Progenitor cell of endocrine pancreas (in vitro differentiated cells): ENCODE measurements around the gene NGB. TPM values are rescaled to one million over a fixed set of nuclear protein-coding genes. Genes with fewer than 3 reads are reported as not detected.

Experiments
- DNase-seq: peaks from one replicate; pipeline ENCODE4 v3.0.0; 2021; ENCODE audit warnings: low spot score; ENCODE audit not compliant: unreplicated experiment
- H3K27ac Mint-ChIP-seq: 2 replicates; pipeline ENCODE4 v1.8.0; 2021; ENCODE audit warnings: mild to moderate bottlenecking, moderate library complexity, mixed read lengths
- H3K27me3 Mint-ChIP-seq: 2 replicates; pipeline ENCODE4 v1.8.0; 2021; ENCODE audit warnings: mixed read lengths
- H3K36me3 Mint-ChIP-seq: 2 replicates; pipeline ENCODE4 v1.8.0; 2022; ENCODE audit warnings: mixed read lengths; ENCODE audit not compliant: insufficient read depth
- H3K4me1 Mint-ChIP-seq: 2 replicates; pipeline ENCODE4 v1.8.0; 2021; ENCODE audit warnings: low read depth, mixed read lengths
- H3K4me3 Mint-ChIP-seq: 2 replicates; pipeline ENCODE4 v1.8.0; 2021; ENCODE audit warnings: low read depth, mild to moderate bottlenecking, moderate library complexity, mixed read lengths
- H3K9me3 Mint-ChIP-seq: 2 replicates; pipeline ENCODE4 v1.8.0; 2021; ENCODE audit warnings: low read depth, mixed read lengths
- CTCF ChIP-seq: fragments of 200-600 bp; sonication (generic); IDR thresholded peaks from one replicate; pipeline ENCODE4 v1.5.0; 2021; ENCODE audit warnings: antibody characterized with exemption, mild to moderate bottlenecking; ENCODE audit not compliant: unreplicated experiment
- total RNA-seq: library from RNA; stranded (reverse); gene quantifications from 2 replicates; pipeline ENCODE4 v1.2.1, GENCODE V29; 2021

NGB gene
- total RNA-seq, 1 donor from 2014 or later: not detected

- Mint-ChIP-seq H3K4me3 (no peak overlapping the region), H3K9me3 (no peaks in the 10 kb centered on the region), H3K36me3 (peaks cover 7% of the 10 kb centered on the region), H3K27ac (no peak overlapping the region), H3K27me3 (no peaks in the 10 kb centered on the region), H3K4me1 (no peaks in the 10 kb centered on the region)
- DNase-seq: no peak
- TF ChIP-seq CTCF: no peak
Measured at GRCh38 chr14:77305696-77306095, 34.7 kb upstream of the NGB start.

- Mint-ChIP-seq H3K36me3 (peaks cover 6% of the 10 kb centered on the region), H3K9me3 (no peaks in the 10 kb centered on the region), H3K27me3 (no peaks in the 10 kb centered on the region), H3K27ac (no peak overlapping the region), H3K4me1 (no peaks in the 10 kb centered on the region), H3K4me3 (no peak overlapping the region)
- TF ChIP-seq CTCF: no peak
- DNase-seq: no peak
Measured at GRCh38 chr14:77303417-77304156, 32.6 kb upstream of the NGB start.

GRCh38 chr14:77302926-77303325 lies 31.9 kb upstream of the NGB start:
- TF ChIP-seq CTCF: no peak
- no peaks in the 10 kb centered on the region for H3K4me1 Mint-ChIP-seq
- H3K36me3 Mint-ChIP-seq: peaks cover 9% of the 10 kb centered on the region
- no peaks in the 10 kb centered on the region for H3K27me3 Mint-ChIP-seq
- no peak for DNase-seq
- H3K4me3 Mint-ChIP-seq: no peak overlapping the region
- H3K9me3 Mint-ChIP-seq: no peaks in the 10 kb centered on the region
- H3K27ac Mint-ChIP-seq: no peak overlapping the region

- Mint-ChIP-seq H3K9me3 (no peaks in the 10 kb centered on the region), H3K27ac (no peak overlapping the region), H3K4me3 (no peak overlapping the region), H3K4me1 (no peaks in the 10 kb centered on the region), H3K36me3 (peaks cover 10% of the 10 kb centered on the region), H3K27me3 (no peaks in the 10 kb centered on the region)
- TF ChIP-seq CTCF: peak; percentile 88
- DNase-seq: peak; percentile 59
Measured at GRCh38 chr14:77301103-77301502, 30.1 kb upstream of the NGB start.

GRCh38 chr14:77299771-77300170 lies 28.8 kb upstream of the NGB start:
- no peaks in the 10 kb centered on the region for H3K4me1 Mint-ChIP-seq
- H3K4me3 Mint-ChIP-seq: no peak overlapping the region
- DNase-seq: no peak
- H3K27ac Mint-ChIP-seq: no peak overlapping the region
- H3K27me3 Mint-ChIP-seq: no peaks in the 10 kb centered on the region
- peaks cover 10% of the 10 kb centered on the region for H3K36me3 Mint-ChIP-seq
- TF ChIP-seq CTCF: no peak
- H3K9me3 Mint-ChIP-seq: no peaks in the 10 kb centered on the region
